COLO668 (cell line): ENCODE data around the gene ABCA1.
"Not testable (repeated sequence)": the region's sequence is repeated elsewhere in the genome, so short reads cannot be mapped to it uniquely, and the experiment has no call there.

Source experiments
- DNase-seq: peaks from one replicate; lab custom pipeline; 2025; ENCODE audit not compliant: unreplicated experiment; lab: John Stamatoyannopoulos, UW

ABCA1 gene

DNA sequence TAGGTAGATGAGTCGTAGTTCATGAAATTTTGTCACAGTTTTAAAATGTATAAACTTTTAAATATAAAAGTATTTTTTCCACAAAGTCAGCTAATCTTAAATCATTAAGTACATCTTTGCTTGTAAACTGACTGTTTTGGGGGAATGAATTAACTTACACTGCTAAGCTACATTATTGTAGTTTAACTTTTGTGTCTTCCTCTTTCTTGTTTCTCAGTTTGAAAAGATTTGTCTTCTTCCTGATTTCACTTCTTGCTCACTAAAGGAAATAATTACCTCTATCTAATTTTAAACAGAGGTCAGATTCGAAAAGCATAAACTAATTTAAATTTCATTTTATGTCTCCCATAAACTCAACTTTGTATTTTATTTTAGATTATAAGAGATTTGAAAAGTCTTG lies 158.3 kb downstream of the ABCA1 start:
- no peak for DNase-seq

DNA sequence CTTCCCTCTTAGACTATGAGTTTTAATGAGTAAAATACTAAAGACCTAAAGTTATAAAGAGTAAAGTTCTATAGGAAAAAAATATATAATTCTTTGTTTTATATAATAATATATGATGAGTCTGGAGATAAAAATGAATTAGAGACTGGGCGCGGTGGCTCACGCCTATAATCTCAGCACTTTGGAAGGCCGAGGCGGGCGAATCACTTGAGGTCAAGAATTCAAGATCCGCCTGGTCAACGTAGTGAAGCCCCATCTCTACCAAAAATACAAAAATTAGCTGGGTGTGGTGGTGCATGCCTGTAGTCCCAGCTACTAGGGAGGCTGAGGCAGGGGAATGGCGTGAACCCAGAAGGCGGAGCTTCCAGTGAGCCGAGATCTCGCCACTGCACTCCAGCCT lies 158.9 kb downstream of the ABCA1 start:
- DNase-seq = not testable (repeated sequence)

DNA sequence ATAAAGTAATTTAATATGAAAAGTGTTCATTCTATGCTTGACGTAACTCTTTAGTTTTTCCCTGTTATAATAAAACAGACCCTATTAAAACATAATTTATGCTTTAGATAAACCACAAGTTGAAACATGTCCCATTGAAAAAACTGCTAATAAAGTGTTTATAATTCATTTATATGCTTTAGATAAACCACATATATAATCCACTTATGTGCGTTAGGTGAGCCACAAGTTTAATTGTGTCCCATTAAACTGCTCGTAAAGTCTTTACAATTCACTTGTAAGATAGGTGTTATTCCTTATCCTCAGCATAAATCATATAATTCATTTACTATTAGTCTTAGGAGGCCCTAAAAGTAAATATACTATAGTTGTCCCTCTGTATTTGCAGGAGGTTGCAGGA lies 160.4 kb downstream of the ABCA1 start:
- DNase-seq = no peak

DNA sequence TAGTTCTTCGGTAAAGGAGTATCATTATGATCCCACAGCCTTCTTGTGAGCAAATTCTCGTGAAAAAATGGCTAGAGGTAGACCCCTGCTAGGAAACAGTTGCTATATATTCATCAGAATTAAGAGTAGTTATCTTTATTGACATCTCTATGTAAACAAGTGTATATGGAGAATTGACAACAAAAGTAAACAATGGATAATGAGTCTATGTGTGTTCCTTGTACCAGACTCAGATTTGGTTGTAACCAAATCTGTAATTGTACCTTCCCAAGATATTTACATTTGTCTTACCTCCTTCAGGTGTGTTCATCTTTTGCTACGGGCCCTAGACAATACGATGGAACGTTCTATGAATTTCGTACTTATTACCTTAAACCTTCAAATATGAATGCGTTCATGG lies 161.9 kb downstream of the ABCA1 start:
- DNase-seq = no peak

DNA sequence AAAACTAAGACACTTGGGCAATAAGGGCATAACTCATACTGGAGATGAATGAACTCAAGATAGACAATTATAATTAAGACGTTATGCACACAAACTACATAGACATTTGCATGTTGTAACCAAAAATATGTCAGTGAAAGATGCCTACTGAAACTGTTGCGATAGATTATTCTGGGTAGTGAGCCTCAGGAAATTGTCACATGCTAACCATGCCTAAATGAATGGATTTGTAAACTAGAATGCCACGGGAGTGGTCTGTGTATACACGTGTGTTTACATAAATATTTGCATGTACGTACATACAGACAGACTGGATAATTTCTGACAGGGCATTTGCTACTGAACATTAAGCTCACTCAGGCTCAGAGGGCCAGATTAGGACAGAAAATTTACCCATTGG lies 162.8 kb downstream of the ABCA1 start:
- no peak for DNase-seq

DNA sequence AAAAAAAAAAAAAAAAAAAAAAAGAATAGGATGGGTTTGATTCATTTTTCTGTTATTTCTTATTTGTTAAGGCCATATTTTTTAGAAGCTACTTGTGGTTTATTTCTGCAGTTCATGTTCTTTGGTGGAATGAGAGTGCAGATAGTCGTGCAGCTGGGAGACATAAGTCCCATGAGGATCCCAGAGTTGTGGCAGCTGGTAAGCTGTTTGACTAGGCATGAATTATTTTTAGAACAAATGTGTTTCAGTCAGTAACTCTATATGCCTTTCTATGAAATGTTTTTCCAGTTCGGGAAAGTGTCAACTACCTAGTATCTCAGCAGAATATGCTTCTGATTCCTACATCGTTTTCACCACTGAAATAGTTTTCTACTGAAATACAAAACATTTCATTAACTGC lies 169.0 kb downstream of the ABCA1 start:
- DNase-seq = peak; percentile 25

DNA sequence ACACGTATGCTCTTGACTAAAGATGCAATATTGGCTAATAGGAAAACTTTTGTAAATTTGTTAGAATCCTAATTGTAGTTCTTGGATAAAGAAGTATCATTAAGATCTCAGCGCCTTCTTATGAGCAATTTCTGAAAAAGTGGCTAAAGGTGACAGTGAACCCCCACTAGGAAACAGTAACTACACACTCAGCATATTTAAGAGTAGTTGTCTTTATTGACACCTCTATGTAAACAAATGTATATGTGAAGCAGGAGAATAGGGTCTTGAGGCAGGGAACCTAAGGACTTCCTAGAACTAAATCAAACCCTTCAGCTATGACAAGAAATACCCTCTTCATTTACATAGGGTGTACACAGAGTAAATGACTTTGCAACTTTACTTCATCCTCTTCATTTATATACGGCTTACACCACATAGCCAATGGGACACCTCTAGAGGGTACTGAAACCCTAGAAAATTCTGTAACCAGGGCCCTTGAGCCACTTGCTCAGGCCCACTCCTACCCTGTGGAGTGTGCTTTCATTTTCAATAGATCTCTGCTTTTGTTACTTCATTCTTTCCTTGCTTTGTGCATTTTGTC lies 177.7 kb downstream of the ABCA1 start:
- DNase-seq = no peak

DNA sequence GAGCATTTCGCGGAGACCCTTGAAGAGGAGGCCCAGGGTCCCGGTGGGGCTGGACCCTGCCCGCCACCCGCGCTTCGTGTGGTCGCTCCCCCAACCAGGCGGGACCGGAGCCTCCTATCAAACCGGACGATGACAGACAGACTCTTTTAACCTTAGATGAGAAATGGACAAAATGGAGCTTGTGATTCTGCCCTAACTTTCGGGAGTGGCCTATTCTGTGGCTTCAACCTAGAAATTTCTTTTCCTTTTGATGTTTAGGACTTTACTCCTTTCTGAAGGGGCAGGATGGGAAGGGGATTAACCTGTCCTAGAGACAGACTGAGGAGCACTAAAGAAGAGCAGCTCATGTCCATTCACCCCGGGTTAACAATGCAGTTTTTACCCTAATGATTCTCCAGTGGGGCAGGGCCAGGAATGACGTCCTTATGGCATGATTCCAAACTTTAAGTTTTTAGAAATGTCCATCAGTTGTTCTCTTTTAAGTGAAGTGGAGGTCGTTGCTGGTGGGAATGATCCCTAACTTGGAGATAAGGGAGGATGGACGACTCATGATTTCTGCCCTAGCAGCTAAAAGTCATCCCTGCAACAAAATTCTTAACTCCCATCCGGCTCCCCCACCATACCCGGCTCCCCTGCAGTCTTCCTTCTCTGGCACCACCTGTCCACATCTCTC lies 179.5 kb downstream of the ABCA1 start:
- no peak for DNase-seq

DNA sequence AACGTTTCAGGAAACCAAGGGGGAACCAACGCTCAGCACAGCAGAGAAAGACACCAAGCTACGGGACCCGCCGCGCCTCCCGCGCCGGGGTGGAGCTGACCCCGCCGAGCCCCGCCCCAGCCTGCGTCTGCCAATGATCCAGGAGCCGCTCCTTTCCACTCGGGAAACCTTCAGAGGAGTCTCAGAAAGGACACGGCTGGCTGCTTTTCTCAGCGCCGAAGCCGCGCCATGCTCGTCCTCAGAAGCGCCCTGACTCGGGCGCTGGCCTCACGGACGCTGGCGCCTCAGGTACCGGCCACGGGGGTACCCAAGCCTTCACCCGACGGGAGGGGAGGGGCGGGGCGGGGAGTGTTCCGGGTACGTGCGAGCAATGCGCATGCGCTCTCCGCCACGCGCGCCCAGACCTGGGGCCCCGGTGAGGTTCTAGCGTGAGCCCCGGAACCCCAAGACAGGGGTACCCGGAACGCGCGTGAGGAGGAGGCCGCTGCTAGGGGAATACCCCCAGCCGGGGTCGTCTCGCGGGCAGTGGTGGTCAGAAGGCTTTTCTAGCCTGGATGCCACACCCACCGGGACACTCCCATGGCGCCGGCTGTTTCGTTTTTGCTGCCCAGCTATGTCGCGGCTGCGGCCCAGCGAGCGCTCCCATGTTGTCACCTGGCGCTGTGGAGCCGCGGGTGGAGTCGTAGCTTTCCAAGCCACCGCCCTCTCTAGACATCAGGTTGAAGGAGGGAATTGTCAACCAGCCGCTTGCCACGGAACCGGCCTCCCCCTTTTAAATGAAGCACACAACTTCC lies 180.2 kb downstream of the ABCA1 start, which contains the start of gene NIPSNAP3A:
TSS of gene NIPSNAP3A (plus strand) at position 119 of the 794 bp plus-strand sequence. CDS start at position 229, 110 bp downstream.
- DNase-seq = peak; percentile 88

DNA sequence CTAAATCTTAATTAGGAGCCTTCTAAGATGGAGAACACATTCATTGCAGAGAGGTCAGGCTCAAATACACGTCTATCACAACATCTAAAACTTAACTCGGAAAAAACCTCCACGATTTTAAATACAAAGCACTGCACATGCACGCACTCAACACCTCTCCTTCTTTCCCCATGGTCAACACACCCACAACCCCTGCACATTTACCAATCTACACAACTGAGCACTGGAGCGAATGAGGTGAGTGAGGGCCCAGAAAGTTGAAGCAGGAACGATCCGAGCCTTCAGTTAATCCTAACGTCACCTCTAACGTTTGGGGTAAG lies 180.8 kb downstream of the ABCA1 start:
- DNase-seq = no peak

DNA sequence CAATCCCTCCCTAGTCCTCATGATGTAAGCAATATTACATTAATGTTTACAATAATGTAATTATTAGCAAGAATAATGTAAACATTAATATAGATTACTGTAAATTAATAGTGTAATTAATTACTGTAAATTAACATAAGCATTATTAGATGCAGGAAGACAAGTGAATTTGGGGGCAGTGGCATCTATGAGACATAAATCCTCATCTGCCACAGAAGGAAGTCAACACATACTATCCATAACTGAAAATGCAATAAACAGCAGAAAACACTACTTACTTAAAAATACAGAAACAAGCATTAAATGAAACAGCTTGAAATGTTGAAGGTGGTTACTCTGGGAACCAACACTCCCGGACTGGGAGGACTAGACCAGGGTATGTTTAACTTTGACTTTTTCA lies 181.2 kb downstream of the ABCA1 start:
- DNase-seq = no peak

DNA sequence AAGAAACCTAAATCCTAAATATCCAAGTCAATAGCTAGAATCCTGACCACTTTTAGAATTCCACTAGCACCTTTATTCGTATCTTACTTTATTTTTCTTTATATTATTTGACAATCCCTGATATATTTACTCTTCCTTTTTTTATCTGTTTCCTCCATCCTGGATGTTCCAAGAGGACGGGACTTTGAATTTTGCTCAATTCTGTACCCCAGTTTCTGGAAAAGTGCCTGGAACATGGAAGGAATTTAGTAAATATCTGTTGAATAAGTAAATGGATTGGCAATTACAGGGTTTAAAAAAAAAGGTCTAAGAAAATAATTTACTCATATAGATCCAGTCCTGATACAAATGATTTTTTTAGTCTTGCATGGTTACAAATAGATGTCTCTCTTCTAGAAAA lies 181.7 kb downstream of the ABCA1 start:
- no peak for DNase-seq

DNA sequence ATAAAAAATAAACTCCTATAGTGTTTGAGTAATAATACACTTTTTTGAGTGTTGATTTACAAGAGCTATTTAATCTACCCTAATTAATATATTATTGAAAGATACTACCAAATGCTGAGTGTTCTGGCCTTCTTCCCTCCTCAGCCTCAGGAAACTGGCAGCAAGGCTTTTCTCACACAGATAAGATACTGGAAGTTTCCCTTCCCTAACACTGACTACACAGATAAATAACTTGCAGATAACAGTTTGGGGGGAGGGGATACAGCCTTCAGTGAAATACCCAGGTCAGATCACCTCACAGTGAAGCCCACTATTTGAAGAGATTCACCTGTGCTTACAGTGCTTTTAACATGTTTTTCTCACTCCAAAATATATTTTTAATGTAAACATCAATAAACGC lies 182.1 kb downstream of the ABCA1 start:
- DNase-seq = no peak

DNA sequence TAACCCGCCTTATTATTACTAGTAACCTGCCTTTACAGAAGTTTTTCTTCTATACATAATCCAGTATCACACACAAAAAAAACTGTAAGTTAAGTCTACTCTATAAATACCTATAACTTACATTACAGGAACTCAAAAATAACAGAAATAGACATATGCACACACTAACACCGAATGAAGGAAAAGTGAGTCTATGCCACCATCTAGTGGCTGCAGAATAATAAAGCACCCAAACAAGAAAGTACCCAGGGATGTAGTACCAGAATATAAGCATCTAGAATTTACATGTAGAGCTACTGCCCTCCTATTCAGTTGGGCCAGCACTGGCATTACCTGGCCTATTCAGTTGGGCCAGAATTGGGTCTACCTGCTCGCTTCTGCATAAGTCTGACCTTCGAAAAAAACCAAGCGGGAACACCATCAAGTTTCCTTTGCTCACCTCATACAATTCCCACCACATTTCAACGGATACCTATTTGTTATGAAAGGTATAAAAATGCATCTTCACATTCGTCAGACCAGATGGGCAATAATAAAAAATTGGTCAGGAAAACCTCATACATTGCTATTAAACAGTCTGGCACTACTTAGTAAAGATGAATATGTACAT lies 184.5 kb downstream of the ABCA1 start:
- peak; percentile 25 for DNase-seq

DNA sequence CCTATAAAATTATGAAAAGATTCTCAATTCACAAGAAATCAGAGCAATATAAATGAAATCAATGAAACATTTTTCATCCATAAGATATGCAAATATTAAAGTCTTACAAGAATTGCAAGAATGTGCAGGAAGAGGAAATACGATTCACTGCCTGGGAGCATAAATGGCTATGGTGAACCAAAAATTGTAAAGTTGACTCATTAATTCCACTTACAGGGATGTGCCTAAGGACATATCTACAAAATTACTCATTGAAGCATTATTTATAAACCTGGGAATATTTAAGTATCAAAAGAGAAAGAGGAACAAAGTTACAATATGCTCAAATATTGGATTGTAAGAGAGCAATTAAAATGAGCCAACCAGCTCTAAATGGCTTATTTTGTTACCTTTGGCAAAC lies 187.3 kb downstream of the ABCA1 start:
- DNase-seq = no peak

DNA sequence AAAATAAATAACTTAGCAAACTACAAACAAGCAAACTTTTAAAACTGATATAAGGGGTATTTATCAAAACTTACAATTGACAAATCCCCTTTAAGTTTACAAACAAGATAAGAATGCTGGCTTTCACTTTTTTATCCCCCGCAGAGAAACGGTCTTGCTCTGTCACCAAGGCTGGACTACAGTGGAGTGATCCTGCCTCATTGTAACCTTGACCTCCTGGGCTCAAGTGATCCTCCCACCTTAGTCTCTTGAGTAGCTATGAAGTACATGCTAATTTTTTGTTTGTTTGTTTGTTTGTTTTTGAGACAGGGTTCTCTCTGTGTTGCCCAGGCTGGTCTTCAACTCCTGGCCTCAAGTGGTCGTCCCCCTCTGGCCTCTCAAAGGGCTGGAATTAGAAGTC lies 189.5 kb downstream of the ABCA1 start:
- no peak for DNase-seq
